Type B pancreatic cell (in vitro differentiated cells): ENCODE measurements around the gene INSL3. TPM values are rescaled to one million over a fixed set of nuclear protein-coding genes. Genes with fewer than 3 reads are reported as not detected.

ENCODE experiments used
- DNase-seq: peaks from one replicate; pipeline ENCODE4 v3.0.0; 2021; ENCODE audit warnings: mixed read lengths; ENCODE audit not compliant: unreplicated experiment; ENCODE audit errors: extremely low spot score
- H3K27ac Mint-ChIP-seq: 2 replicates; pipeline ENCODE4 v1.8.0; 2021; ENCODE audit warnings: mild to moderate bottlenecking, mixed read lengths
- H3K27me3 Mint-ChIP-seq: 2 replicates; pipeline ENCODE4 v1.8.0; 2021; ENCODE audit warnings: mixed read lengths
- H3K36me3 Mint-ChIP-seq: 2 replicates; pipeline ENCODE4 v1.8.0; 2021; ENCODE audit warnings: mixed read lengths
- H3K4me1 Mint-ChIP-seq: one replicate; pipeline ENCODE4 v1.8.0; 2021; ENCODE audit warnings: mixed read lengths; ENCODE audit not compliant: unreplicated experiment
- H3K4me3 Mint-ChIP-seq: 2 replicates; pipeline ENCODE4 v1.8.0; 2021; ENCODE audit warnings: mild to moderate bottlenecking, mixed read lengths
- H3K9me3 Mint-ChIP-seq: 2 replicates; pipeline ENCODE4 v1.8.0; 2021; ENCODE audit warnings: mixed read lengths
- CTCF ChIP-seq: fragments of 200-600 bp; sonication (generic); conservative IDR thresholded peaks from 2 replicates; pipeline ENCODE4 v1.5.0; 2021; ENCODE audit warnings: antibody characterized with exemption, mild to moderate bottlenecking
- total RNA-seq: library from RNA; stranded (reverse); gene quantifications from 2 replicates; pipeline ENCODE4 v1.2.1, GENCODE V29; 2021; ENCODE audit warnings: low replicate concordance

The INSL3 gene
- total RNA-seq, 1 donor from 2014 or later = not detected

- H3K27ac Mint-ChIP-seq = peak overlapping the region; percentile 79
- peaks cover 17% of the 10 kb centered on the region for H3K27me3 Mint-ChIP-seq
- no peaks in the 10 kb centered on the region for H3K9me3 Mint-ChIP-seq
- TF ChIP-seq CTCF = no peak
- peaks cover 10% of the 10 kb centered on the region for H3K4me1 Mint-ChIP-seq
- DNase-seq = peak; percentile 84
- peak overlapping the region; percentile 90 for H3K4me3 Mint-ChIP-seq
- no peaks in the 10 kb centered on the region for H3K36me3 Mint-ChIP-seq
These were observed 9.5 kb upstream of the INSL3 start for GRCh38 chr19:17830567-17831418.

- peaks cover 4% of the 10 kb centered on the region for H3K4me1 Mint-ChIP-seq
- peak overlapping the region; percentile 79 for H3K27ac Mint-ChIP-seq
- H3K9me3 Mint-ChIP-seq = no peaks in the 10 kb centered on the region
- no peaks in the 10 kb centered on the region for H3K36me3 Mint-ChIP-seq
- no peak for DNase-seq
- peak overlapping the region; percentile 90 for H3K4me3 Mint-ChIP-seq
- peak; percentile 25 for TF ChIP-seq CTCF
- peaks cover 14% of the 10 kb centered on the region for H3K27me3 Mint-ChIP-seq
These were observed 8.7 kb upstream of the INSL3 start for GRCh38 chr19:17829855-17830566.

- Mint-ChIP-seq H3K9me3 (no peaks in the 10 kb centered on the region), H3K4me3 (no peak overlapping the region), H3K4me1 (peaks cover 7% of the 10 kb centered on the region), H3K36me3 (no peaks in the 10 kb centered on the region), H3K27me3 (peaks cover 11% of the 10 kb centered on the region), H3K27ac (no peak overlapping the region)
- TF ChIP-seq CTCF = no peak
- DNase-seq = no peak
These were observed 5.3 kb upstream of the INSL3 start for GRCh38 chr19:17826508-17827056.

GRCh38 chr19:17824339-17824738 lies 3.0 kb upstream of the INSL3 start:
- H3K9me3 Mint-ChIP-seq = no peaks in the 10 kb centered on the region
- H3K4me3 Mint-ChIP-seq = no peak overlapping the region
- peaks cover 3% of the 10 kb centered on the region for H3K27me3 Mint-ChIP-seq
- H3K27ac Mint-ChIP-seq = no peak overlapping the region
- DNase-seq = no peak
- H3K4me1 Mint-ChIP-seq = peaks cover 4% of the 10 kb centered on the region
- no peaks in the 10 kb centered on the region for H3K36me3 Mint-ChIP-seq
- TF ChIP-seq CTCF = no peak

GRCh38 chr19:17817668-17818363 lies 3.5 kb downstream of the INSL3 start:
- H3K4me1 Mint-ChIP-seq = no peaks in the 10 kb centered on the region
- DNase-seq = no peak
- H3K27ac Mint-ChIP-seq = no peak overlapping the region
- no peak for TF ChIP-seq CTCF
- no peaks in the 10 kb centered on the region for H3K9me3 Mint-ChIP-seq
- H3K36me3 Mint-ChIP-seq = no peaks in the 10 kb centered on the region
- H3K4me3 Mint-ChIP-seq = no peak overlapping the region
- peaks cover 3% of the 10 kb centered on the region for H3K27me3 Mint-ChIP-seq
